Measurements from ENCODE around the gene TRIM52.

TRIM52 gene

DNA sequence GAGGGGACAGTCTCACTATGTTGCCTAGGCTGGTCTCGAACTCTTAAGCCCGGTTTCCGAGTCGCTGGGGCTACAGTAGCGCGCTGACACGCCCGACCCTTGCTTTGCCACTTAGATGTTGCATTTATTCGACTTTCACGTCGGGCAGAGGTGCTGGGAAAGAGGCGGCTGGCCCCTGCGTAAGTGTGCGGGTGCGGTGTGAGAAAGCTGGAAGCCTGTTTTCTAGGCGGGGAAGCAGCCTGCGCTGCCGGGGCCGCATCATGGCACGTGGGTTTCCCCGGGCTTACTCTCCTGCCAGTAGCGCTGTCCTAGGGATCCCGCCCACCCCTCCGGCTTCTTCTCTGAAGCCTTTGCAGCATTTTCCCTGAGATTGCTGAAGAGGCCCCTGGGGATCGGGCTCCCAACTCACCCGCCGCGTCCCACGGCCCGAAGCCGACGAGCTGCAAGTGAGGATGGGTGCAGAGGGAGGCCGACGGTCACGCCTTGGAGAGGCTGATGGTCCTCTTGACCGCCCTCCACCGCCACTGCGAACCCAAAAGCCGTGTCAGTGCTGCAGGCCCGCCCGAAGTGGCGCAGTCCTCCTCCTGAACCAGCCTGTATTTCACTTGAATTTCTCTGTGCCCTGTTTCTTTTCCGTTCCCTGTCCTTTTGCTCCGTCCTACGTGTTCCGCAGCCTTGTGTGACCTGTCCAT is 43.7 kb downstream of the TRIM52 start (continued):
- TF ChIP-seq KLF9 (tag by site-specific recombination; IDR thresholded peaks at IDR 0.05; ENCODE audit: low read depth) (peak; percentile 71), ZNF133 (tag by site-specific recombination; IDR thresholded peaks at IDR 0.05) (no peak), ZSCAN16 (tag by site-specific recombination; IDR thresholded peaks at IDR 0.05) (no peak), ZNF670 (tag by site-specific recombination; IDR thresholded peaks at IDR 0.05; ENCODE audit: low read depth) (no peak), ZNF521 (tag by site-specific recombination; IDR thresholded peaks at IDR 0.05) (no peak), ZNF544 (tag by site-specific recombination; IDR thresholded peaks at IDR 0.05) (no peak), ZBTB11 (tag by site-specific recombination; conservative IDR thresholded peaks at IDR 0.05; ENCODE audit: low read depth) (no peak), ZNF621 (tag by site-specific recombination; IDR thresholded peaks at IDR 0.05) (no peak), ZBTB20 (tag by site-specific recombination; IDR thresholded peaks at IDR 0.05) (peak; percentile 67; the same call in 1 of the 2 replicates), ZNF530 (tag by site-specific recombination; IDR thresholded peaks at IDR 0.05; ENCODE audit: low read depth) (no peak), ZNF654 (tag by site-specific recombination; IDR thresholded peaks at IDR 0.05; ENCODE audit: low read depth) (no peak), ZNF768 (tag by site-specific recombination; IDR thresholded peaks at IDR 0.05) (no peak), SCRT1 (tag by site-specific recombination; IDR thresholded peaks at IDR 0.05; ENCODE audit: borderline replicate concordance) (no peak), ZNF146 (tag by site-specific recombination; IDR thresholded peaks at IDR 0.05) (no peak), ZNF416 (tag by site-specific recombination; IDR thresholded peaks at IDR 0.05) (no peak), ZNF223 (tag by site-specific recombination; IDR thresholded peaks at IDR 0.05) (no peak), ZNF24 (tag by site-specific recombination; IDR thresholded peaks at IDR 0.05) (no peak), ZNF169 (tag by site-specific recombination; IDR thresholded peaks at IDR 0.05) (no peak), ZNF274 (IDR thresholded peaks at IDR 0.05; ENCODE audit: low read length) (no peak), ZNF274 (tag by site-specific recombination; IDR thresholded peaks at IDR 0.05; ENCODE audit: borderline replicate concordance) (no peak), HOXA7 (CRISPR knock-in tag; IDR thresholded peaks at IDR 0.05; ENCODE audit: borderline replicate concordance) (no peak), ZBTB7A (tag by site-specific recombination; IDR thresholded peaks at IDR 0.05; ENCODE audit: low read depth) (no peak), ZBTB21 (tag by site-specific recombination; IDR thresholded peaks at IDR 0.05) (no peak), BCL11A (tag by site-specific recombination; IDR thresholded peaks at IDR 0.05; ENCODE audit: low read depth) (peak; percentile 72; the same call in 1 of the 2 replicates), ZFP41 (tag by site-specific recombination; IDR thresholded peaks at IDR 0.05; ENCODE audit: borderline replicate concordance) (no peak), TCF7L2 (IDR thresholded peaks at IDR 0.05; ENCODE audit: borderline replicate concordance, low read depth, low read length) (no peak), ZNF585B (tag by site-specific recombination; IDR thresholded peaks at IDR 0.05) (no peak)
- TF ChIP-seq, protein P1, sequence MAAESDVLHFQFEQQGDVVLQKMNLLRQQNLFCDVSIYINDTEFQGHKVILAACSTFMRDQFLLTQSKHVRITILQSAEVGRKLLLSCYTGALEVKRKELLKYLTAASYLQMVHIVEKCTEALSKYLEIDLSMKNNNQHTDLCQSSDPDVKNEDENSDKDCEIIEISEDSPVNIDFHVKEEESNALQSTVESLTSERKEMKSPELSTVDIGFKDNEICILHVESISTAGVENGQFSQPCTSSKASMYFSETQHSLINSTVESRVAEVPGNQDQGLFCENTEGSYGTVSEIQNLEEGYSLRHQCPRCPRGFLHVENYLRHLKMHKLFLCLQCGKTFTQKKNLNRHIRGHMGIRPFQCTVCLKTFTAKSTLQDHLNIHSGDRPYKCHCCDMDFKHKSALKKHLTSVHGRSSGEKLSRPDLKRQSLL (tag by site-specific recombination; IDR thresholded peaks at IDR 0.05): no peak
- TF ChIP-seq, protein P2, sequence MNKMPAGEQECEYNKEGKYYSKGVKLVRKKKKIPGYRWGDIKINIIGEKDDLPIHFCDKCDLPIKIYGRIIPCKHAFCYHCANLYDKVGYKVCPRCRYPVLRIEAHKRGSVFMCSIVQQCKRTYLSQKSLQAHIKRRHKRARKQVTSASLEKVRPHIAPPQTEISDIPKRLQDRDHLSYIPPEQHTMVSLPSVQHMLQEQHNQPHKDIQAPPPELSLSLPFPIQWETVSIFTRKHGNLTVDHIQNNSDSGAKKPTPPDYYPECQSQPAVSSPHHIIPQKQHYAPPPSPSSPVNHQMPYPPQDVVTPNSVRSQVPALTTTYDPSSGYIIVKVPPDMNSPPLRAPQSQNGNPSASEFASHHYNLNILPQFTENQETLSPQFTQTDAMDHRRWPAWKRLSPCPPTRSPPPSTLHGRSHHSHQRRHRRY (tag by site-specific recombination; IDR thresholded peaks at IDR 0.05): no peak
- TF ChIP-seq, protein P3, sequence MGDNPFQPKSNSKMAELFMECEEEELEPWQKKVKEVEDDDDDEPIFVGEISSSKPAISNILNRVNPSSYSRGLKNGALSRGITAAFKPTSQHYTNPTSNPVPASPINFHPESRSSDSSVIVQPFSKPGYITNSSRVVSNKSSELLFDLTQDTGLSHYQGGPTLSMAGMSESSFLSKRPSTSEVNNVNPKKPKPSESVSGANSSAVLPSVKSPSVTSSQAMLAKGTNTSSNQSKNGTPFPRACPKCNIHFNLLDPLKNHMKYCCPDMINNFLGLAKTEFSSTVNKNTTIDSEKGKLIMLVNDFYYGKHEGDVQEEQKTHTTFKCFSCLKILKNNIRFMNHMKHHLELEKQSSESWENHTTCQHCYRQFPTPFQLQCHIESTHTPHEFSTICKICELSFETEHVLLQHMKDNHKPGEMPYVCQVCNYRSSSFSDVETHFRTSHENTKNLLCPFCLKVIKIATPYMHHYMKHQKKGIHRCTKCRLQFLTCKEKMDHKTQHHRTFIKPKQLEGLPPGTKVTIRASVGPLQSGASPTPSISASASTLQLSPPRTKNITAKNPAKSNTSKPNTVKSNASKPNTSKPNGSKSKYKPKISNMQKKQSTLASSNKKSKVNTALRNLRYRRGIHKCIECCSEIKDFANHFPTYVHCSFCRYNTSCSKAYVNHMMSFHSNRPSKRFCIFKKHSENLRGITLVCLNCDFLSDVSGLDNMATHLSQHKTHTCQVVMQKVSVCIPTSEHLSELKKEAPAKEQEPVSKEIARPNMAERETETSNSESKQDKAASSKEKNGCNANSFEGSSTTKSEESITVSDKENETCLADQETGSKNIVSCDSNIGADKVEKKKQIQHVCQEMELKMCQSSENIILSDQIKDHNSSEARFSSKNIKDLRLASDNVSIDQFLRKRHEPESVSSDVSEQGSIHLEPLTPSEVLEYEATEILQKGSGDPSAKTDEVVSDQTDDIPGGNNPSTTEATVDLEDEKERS (tag by site-specific recombination; IDR thresholded peaks at IDR 0.05): no peak
- TF ChIP-seq, protein P4, sequence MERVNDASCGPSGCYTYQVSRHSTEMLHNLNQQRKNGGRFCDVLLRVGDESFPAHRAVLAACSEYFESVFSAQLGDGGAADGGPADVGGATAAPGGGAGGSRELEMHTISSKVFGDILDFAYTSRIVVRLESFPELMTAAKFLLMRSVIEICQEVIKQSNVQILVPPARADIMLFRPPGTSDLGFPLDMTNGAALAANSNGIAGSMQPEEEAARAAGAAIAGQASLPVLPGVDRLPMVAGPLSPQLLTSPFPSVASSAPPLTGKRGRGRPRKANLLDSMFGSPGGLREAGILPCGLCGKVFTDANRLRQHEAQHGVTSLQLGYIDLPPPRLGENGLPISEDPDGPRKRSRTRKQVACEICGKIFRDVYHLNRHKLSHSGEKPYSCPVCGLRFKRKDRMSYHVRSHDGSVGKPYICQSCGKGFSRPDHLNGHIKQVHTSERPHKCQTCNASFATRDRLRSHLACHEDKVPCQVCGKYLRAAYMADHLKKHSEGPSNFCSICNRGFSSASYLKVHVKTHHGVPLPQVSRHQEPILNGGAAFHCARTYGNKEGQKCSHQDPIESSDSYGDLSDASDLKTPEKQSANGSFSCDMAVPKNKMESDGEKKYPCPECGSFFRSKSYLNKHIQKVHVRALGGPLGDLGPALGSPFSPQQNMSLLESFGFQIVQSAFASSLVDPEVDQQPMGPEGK (tag by site-specific recombination; IDR thresholded peaks at IDR 0.05): no peak
